HG02852 (cell line): ENCODE results near the gene XIST.
"Not testable (repeated sequence)": the region's sequence is repeated elsewhere in the genome, so short reads cannot be mapped to it uniquely, and the experiment has no call there.

ENCODE experiments used
- ATAC-seq: cut with Tn5 transposase; IDR thresholded peaks from one replicate; pipeline ENCODE4 v1.9.1; 2021; ENCODE audit warnings: mild to moderate bottlenecking, moderate library complexity; ENCODE audit not compliant: unreplicated experiment

XIST gene

GRCh38 chrX:73817393-73818199 is 34.9 kb downstream of the XIST start:
- no peak for ATAC-seq

GRCh38 chrX:73812256-73812655 is 40.3 kb downstream of the XIST start:
- no peak for ATAC-seq

- ATAC-seq = not testable (repeated sequence)
Observed at GRCh38 chrX:73804109-73804508, 48.4 kb downstream of the XIST start.

GRCh38 chrX:73799888-73800287 is 52.6 kb downstream of the XIST start:
- ATAC-seq = no peak

DNA sequence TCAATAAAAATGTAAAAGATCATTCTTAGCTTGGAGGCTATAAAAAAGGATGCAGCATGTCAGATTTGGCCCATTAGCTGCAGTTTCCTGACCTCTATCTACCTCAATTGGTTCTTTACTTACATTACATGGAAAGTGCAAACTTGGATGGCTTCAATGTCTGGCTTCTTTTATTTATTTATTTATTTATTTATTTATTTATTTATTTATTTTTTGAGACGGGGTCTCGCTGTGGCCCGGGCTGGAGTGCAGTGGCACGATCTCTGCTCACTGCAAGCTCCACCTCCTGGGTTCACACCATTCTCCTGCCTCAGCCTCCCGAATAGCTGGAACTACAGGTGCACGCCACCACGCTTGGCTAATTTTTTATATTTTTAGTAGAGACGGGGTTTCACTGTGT is 60.0 kb downstream of the XIST start:
- not testable (repeated sequence) for ATAC-seq

DNA sequence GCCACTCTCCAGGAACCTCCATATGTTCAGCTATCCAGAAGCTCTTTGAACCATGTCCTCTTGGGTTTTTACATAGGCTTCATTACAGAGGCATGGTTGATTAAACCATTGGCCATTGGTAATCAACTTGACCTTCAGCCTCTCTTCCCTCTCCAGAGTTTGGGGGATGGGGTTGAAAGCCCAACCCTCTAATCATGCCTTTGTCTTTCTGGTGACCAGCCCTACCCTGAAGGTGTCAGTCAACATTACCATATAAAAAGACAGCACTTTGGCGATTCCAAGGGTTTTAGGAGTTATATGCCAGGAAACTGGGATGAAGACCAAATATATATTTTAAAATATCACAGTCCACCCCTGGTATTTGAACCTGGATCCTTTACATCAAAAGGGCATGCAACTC is 67.0 kb downstream of the XIST start:
- no peak for ATAC-seq
